ENCODE measurements around the gene RNF187.

Gene RNF187

GRCh38 chr1:228487336-228488124 is at the start of gene RNF187:
TSS of gene RNF187 (plus strand) at chr1:228487382.
- DNase-seq, result peak in 5 of 6 experiments; percentile 44 to 85 (median 68)

- no peak for DNase-seq
Measured at GRCh38 chr1:228437424-228437962, 49.7 kb upstream of the RNF187 start.

- DNase-seq, result no peak
Measured at GRCh38 chr1:228438266-228438665, 48.9 kb upstream of the RNF187 start.

GRCh38 chr1:228440761-228441500 is 46.3 kb upstream of the RNF187 start:
- DNase-seq, result no peak

- no peak for DNase-seq
Measured at GRCh38 chr1:228443395-228443794, 43.8 kb upstream of the RNF187 start.

- no peak for DNase-seq
Measured at GRCh38 chr1:228445490-228445842, 41.7 kb upstream of the RNF187 start.

- DNase-seq, result peak in 4 of 6 experiments; percentile 6 to 29 (median 8)
Measured at GRCh38 chr1:228445843-228446650, 41.1 kb upstream of the RNF187 start.

- no peak for DNase-seq
Measured at GRCh38 chr1:228446852-228447251, 40.3 kb upstream of the RNF187 start.

GRCh38 chr1:228448372-228448771 is 38.8 kb upstream of the RNF187 start:
- DNase-seq, result no peak

GRCh38 chr1:228450200-228450599 is 37.0 kb upstream of the RNF187 start:
- no peak for DNase-seq

GRCh38 chr1:228452194-228453021 is 34.8 kb upstream of the RNF187 start:
- no peak for DNase-seq

GRCh38 chr1:228453022-228453560 is 34.1 kb upstream of the RNF187 start:
- DNase-seq, result no peak

GRCh38 chr1:228453614-228454013 is 33.6 kb upstream of the RNF187 start:
- DNase-seq, result no peak

- no peak for DNase-seq
Measured at GRCh38 chr1:228454238-228454637, 32.9 kb upstream of the RNF187 start.

GRCh38 chr1:228455715-228456114 is 31.5 kb upstream of the RNF187 start:
- DNase-seq, result no peak

GRCh38 chr1:228456252-228457016 is 30.7 kb upstream of the RNF187 start:
- no peak for DNase-seq

- DNase-seq, result no peak
Measured at GRCh38 chr1:228457017-228457395, 30.2 kb upstream of the RNF187 start.

GRCh38 chr1:228457396-228458176 is 29.6 kb upstream of the RNF187 start:
- DNase-seq, result peak; percentile 81 to 94 (median 90)

GRCh38 chr1:228459091-228459993 is 27.8 kb upstream of the RNF187 start:
- DNase-seq, result peak in 4 of 6 experiments; percentile 25 to 66 (median 42)

All from stimulated activated naive CD4-positive, alpha-beta T cell (primary cell).